Left ventricle myocardium superior (tissue), 1 donor: ENCODE measurements around the gene HLA-DMA. TPM values are rescaled to one million over a fixed set of nuclear protein-coding genes. Genes with fewer than 3 reads are reported as not detected.

Experiments used
- ATAC-seq: fragments of 200-7000 bp; cut with Tn5 transposase; one replicate; pipeline ENCODE4 v1.9.1; 2020; ENCODE audit warnings: mild to moderate bottlenecking, moderate library complexity
- DNase-seq: peaks from one replicate; pipeline ENCODE4 v3.0.0-alpha.2; 2020
- intact Hi-C: fragments of 100-400 bp; cut with micrococcal nuclease; formaldehyde crosslinking; loops from one replicate; pipeline ENCODE4 v1.11.0; 2022
- total RNA-seq: library from RNA; stranded (reverse); fragmentation: NEBNext Ultra II Directional; extraction: Animal tissue kit (Norgen Biotek cat#: 25700); gene quantifications from one replicate; pipeline ENCODE4 v1.2.1, GENCODE V29; 2021
- donor health status: DM: no; HTN: yes; CAD: no; lungs with severe emphysema.

The HLA-DMA gene
- total RNA-seq, 1 donor from 2014 or later: 20.0 TPM

DNA sequence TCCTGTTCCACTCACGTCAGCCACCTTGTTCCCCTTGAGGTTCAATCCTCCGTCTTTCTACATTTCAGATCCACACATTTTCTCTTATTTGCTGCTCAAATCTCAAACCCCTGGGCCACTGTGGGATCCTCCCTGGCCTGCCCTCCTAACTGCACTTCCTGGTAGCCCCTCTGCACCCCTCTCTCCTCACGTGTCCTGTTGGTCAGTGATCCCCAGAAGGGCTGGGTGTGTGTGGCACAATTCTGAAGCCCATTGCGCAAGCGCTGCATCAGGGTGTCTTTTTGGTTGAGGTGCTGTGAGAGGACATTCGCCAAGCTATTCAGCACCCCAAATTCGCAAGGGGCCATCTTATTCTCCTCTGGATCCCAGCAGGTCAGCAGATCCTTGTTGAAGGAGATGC, 14.4 kb downstream of the HLA-DMA start:
- no peak for DNase-seq
- intact Hi-C loops: no loop called here
- no peak for ATAC-seq

DNA sequence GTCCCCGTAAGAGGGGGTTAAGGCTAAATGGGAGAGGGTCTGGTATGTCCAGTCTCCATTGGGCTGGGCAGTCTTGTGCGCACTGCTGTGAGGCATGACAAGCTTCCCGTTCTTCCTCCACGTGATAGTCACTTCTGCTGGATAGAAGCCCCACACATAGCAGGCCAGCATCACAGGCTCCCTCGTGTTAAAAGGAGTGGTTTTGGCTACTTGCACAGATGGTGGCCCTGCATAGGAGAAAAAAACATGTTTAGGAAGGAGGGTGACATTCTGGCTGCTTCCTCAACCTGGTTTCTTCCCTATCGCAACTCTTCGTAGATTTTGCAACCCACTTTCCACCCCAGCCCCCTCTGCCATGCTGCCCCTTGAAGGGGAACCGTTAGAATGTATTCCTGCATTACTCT, 15.7 kb downstream of the HLA-DMA start:
- DNase-seq (peak; percentile 35), ATAC-seq (peak; percentile 42)
- intact Hi-C loops: no loop called here

DNA sequence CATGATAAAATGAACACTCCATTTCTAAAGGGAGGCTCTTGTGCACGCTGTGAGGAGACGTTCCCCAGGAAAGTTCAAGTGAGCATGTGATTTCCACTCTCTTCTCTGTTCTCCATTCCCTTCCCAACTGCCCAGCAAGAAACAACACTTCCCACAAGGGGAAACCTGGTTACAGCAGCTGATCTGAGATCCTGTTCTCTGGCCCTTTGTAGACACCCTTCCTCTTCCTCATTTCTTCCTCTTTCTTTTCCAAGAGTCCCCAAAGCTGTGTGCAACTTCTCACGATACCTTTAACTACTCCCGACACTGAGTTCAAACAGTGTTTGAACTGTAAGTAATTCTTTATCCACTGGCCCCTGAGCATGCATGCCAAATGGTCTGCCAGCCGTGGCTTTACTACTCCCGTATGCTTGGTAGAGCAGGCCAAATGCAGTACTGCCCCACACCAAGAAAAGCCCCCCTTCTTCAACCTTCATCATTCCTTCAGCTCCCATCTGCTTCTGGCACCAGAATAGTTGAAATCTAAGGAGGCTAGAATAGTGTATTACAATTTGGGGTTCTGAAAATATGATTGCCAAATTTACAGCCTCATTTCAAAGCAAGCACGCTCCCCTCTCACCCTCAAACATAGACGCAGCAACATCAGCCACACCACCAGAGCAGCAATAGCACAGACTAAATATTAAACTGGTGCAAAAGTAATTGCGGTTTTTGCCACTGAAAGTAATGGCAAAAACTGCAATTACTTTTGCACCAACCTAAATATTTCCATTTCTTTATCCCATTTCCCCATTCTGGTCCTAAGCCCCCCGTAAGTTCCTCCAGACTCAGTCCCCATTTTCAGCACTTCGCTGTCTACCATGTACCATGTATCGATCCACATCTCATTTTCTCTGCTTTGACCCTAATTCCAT, 16.4 kb downstream of the HLA-DMA start:
- ATAC-seq: peak; percentile 39
- intact Hi-C loops: no loop called here

DNA sequence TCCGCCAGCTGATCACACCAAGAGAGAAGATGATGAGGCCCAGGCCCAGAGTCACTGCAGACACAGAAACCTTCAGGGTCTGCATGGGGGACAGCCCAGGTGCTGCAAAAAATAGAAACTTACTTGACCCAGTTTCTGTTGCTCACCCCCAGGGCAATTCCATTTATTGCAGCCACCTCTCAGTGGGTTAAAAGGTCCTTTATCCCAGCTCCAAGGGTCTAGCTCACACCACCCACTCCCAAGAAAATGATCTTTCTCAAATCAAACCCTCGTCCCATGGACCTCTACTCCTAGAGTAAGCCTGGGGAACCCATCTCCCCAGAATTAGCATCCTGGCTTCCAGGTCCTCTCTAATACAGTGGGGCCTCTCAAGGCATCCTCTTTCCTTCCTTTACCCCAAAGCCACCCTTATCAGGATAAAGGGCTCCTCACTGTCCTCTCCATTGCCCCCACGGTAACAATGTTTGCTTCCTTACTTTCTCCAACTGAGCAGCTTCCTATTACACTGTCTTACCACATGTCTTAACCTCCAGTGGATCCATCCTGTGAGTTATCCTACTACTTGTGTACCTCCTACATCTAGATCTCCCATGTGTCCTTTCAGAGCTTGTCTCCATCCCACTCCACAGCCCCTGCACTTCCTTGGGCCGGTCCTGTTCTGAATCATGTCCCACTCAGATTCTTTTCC, 17.2 kb downstream of the HLA-DMA start:
- no peak for DNase-seq
- ATAC-seq: no peak
- intact Hi-C loops: no loop called here

More for the DNA sequence above, 16.4 kb downstream of the HLA-DMA start:
- DNase-seq: no peak

DNA sequence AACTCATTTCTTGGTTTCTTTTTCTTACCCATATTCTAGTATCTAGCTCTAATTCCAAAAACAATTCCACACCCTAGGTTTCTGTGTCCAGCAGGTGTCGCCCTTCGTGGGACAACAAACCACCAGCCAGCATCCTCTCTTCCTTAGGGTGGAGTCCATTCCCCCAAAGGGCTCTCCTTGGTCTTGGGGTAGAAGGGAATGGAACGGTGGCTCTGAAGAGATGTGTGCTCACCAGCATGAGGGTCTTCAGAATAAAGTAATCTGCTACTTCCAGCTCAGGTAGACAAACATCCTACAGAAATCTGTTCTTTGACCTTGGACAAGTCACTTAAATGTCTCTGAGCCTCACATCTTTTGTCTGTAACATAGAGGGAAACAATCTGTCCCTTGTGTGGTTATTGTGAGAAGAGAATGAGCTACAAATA, 19.2 kb downstream of the HLA-DMA start:
- DNase-seq (peak; percentile 87), ATAC-seq (peak; percentile 76)
- intact Hi-C loops: loop anchor here (5.0 kb wide), 1 partner anchor 49 kb away; no protein-coding TSS in a partner anchor

DNA sequence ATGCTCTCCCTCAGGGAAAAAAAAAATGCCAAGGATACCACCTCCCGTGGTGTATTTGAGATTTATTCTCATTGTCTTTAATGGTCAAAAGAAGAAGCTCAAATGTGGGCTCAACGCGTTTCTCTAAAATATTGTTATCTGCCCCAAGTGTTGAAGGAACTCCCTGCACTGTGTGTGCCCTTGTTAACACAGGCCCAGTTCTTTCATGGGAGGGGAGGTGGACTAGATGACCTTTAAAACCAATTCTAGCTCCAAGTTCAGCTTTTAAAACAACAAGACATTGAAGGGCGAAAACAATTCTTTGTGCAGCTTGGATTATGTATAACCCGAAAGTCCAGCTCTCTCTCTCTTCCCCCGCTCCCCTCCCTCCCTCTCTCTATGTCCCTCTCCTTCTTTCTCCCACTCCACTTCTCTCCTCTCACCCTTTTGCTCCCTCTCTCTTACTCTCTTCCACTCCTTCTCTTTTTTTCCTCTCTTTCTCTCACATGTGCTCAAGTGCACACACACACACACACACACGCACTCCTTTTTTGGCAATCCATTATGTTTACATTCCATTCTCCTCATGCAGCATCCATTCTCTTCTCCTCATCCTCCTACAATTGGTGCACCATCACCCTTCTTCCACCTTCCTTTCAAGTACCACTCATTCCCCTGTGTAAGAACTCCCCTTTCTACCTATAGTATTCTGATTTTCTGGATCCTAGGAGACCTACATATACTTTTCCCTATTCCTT, 20.6 kb downstream of the HLA-DMA start:
- ATAC-seq (no peak), DNase-seq (no peak)
- intact Hi-C loops: loop anchor here (5.0 kb wide), 1 partner anchor 50 kb away; no protein-coding TSS in a partner anchor

DNA sequence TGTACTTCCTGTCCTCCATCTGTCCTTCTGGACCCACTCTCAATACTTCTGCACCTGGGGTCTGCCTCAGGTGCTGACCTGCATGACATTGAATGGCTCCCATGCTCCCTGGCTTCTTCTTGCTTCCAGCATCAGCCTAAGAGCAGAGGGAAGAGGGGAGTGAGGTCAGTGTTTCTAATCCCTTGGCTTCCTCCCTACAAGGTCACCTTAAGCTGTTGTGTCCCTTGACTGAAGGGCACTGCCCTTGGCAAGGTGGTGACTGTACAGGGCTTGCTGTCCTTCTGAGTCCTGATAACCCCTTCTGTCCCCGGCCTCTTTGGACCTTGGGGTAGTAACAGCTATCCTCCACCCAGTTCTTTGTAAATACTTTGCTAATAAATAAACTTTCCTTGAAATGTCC, 21.7 kb downstream of the HLA-DMA start:
- ATAC-seq: no peak
- DNase-seq: no peak
- intact Hi-C loops: loop anchor here (5.0 kb wide), 1 partner anchor 51 kb away; no protein-coding TSS in a partner anchor

DNA sequence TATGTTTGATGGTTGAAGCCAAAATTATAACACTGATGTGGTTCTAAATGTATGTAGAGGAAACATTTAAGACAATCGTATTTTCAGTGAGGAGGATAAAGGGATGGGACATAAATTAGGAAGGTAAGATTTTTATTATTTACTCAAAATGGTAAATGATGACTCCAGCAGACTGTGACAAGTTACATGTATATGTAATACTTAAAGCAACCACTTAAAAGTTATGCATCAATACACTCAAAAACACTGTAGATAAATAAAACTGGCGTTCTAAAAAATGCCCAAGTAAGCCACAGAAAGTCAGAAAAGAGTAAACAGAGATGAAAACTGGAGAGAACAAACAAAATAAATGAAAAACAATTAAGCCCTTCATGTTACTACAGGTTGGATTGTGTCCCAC, 30.8 kb downstream of the HLA-DMA start:
- no peak for DNase-seq
- intact Hi-C loops: no loop called here
- no peak for ATAC-seq

DNA sequence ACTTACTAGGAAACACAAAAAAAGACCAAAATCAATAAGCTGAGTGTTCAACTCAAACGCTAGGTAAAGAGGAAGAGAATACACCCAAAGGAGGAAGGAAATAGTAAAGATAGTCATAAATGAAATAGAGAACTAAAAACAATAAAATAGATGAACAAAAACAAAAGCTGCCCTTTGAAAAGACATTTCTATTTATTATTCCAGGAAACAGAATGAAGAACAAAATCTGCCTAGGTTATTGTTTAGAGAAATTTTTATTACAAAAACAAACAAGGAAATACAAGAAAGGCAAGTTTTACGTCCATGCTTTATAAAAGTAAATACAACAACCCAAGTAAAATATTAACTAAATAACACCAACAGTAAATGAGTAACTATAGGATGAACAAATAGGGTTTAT, 32.2 kb downstream of the HLA-DMA start:
- intact Hi-C loops: no loop called here
- ATAC-seq: no peak
- no peak for DNase-seq

DNA sequence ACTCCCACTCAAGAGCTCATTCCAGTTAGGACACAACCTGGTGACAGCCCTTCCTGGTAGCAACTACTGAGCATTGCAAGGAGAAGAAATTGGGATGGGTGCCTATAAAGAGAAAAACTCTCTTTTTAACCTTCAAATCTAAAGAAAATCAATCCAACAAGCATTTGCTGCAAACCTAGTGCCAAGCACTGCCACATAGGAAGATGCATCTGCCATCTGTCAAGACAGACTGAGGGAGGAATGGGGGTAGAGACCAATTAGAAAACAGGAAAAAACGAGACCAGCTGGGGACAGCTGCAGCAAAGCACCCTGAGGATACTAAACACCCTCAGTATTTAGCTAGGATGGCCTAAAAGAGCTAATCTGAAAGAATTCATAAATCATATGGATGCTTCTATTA, 39.9 kb downstream of the HLA-DMA start:
- ATAC-seq (no peak), DNase-seq (no peak)
- intact Hi-C loops: no loop called here

DNA sequence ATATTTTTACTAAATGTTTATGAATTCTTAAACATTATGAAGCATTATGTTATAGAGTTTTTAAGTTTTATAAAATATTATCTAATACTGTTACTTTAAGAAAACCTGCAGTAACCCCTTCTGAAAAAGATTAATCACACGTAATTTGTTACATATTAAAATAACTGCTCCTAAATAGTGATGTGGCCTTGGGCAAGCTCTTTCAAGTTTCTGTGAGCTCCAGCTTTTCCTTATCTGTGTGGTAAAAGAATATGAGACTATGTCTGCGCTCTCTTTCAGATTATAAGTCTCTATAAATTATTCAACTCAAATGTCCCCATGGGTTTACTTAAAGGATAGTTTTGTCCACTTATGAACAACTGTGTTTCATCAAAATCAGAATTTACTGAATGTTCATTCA, 44.0 kb downstream of the HLA-DMA start:
- intact Hi-C loops: no loop called here
- no peak for ATAC-seq
- no peak for DNase-seq

DNA sequence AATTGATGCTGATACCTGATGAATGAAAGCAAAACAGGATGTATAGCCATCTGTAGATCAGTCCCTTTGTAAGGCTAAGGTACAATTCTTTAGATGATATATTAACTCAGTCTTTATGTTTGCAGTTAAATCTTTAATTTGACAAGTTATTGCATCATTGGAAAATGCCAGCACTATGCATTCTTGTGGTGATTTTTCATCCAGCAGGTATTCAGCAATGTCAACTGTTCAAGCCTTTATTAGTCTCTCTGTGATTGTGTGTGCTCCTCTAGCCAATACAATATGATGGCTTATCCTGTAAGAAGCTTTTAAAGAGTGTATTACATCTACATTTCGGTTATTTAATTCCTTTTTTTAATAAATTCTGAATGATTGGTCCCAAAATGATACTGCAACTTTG, 46.4 kb downstream of the HLA-DMA start:
- DNase-seq (no peak), ATAC-seq (no peak)
- intact Hi-C loops: no loop called here

DNA sequence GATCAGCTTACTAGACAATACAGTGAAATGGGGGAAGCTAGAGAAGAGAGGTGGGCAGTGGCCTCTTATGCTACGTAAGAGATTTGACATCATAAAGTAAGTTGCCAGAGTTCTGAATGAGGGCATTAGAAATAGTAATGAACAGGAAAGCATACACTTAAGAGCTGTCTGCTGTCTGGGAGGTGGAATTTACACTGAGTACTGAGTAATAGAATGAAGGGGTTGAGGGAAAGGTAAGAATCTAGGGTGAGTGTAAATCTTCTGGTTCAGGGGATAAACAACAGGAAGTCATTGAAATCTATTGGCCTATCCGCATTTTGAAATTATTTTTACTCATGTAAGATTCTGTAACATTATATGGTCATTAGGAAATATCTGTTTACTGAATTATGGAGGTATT, 47.8 kb downstream of the HLA-DMA start:
- intact Hi-C loops: no loop called here
- no peak for ATAC-seq

DNA sequence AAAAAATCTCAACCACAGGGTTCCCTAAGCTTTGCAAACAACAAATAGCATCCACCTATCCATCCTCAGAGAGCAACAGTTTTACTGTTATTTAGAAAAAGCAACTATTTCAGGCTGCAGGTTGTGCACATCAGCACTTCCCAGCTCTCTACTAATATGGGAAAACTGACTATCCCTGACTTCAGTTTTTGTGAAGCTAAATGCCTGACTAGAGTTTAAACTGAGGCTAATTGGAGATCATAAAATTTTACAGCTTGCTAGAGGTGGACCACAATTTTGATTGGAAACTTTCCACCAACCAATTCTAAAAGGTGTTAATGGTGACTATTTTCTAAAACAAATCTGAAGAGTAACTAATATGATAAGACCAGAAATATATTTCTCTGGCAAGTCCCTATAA, 48.9 kb downstream of the HLA-DMA start:
- intact Hi-C loops: no loop called here
- DNase-seq (no peak), ATAC-seq (no peak)

More for the DNA sequence above, 47.8 kb downstream of the HLA-DMA start:
- no peak for DNase-seq

Other genes with a start within 250 kb of the HLA-DMA start
- 2.7 TPM for gene HLA-DQA2, start 211.7 kb downstream of the HLA-DMA start, total RNA-seq
- gene HLA-DQB2, start 189.6 kb downstream of the HLA-DMA start, total RNA-seq: 3.3 TPM
- 0.32 TPM for gene HLA-DOB, start 136.1 kb downstream of the HLA-DMA start, total RNA-seq
- gene TAP2, start 114.4 kb downstream of the HLA-DMA start, total RNA-seq: 20.8 TPM
- 16.2 TPM for gene PSMB8, start 109.0 kb downstream of the HLA-DMA start, total RNA-seq
- gene TAP1, start 99.4 kb downstream of the HLA-DMA start, total RNA-seq: 14.6 TPM
- gene PSMB9, start 98.9 kb downstream of the HLA-DMA start, total RNA-seq: 16.3 TPM
- gene HLA-DMB, start 12.1 kb downstream of the HLA-DMA start, total RNA-seq: 10.6 TPM
- gene BRD2, start 15.5 kb upstream of the HLA-DMA start, total RNA-seq: 73.8 TPM
- gene HLA-DOA, start 56.5 kb upstream of the HLA-DMA start, total RNA-seq: 1.8 TPM
- 37.7 TPM for gene HLA-DPA1, start 120.6 kb upstream of the HLA-DMA start, total RNA-seq
- gene HLA-DPB1, start 122.9 kb upstream of the HLA-DMA start, total RNA-seq: 41.5 TPM
- gene COL11A2, start 239.4 kb upstream of the HLA-DMA start, total RNA-seq: 1.9 TPM
- gene RXRB, start 247.6 kb upstream of the HLA-DMA start, total RNA-seq: 41.2 TPM
- 47.7 TPM for gene SLC39A7, start 247.8 kb upstream of the HLA-DMA start, total RNA-seq